Stimulated activated naive CD4-positive, alpha-beta T cell (primary cell): ENCODE results near the gene FBXW12.

Experiments
- DNase-seq, 6 experiments: peaks; one replicate each; lab custom pipeline; 2025; lab: John Stamatoyannopoulos, UW

FBXW12 gene

DNA sequence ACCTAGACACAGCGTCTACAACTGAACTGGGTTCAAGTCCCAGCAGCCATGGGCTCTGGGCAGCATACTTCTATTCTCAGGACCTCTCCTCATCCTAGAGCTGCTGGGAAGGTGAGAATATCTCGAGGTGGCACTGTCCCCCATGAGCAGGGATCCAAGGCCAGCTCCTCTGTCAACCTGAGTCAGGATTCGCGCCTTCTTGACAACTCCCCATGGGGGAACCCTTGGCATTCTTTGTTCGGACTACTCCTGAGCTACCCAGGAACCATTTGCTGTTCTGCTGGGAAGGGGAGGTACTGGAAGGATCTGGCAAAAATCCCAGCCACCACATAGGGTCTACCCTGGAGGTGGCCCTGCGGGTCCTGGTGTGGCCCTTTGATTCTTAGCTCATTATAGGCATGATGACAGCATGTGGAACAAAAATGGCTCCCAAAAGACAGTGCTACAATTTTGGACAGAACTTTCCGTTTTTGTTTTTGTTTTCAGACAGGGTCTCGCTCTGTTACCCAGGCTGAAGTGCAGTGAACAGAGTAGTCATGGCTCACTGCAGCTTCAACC is 35.6 kb downstream of the FBXW12 start:
- DNase-seq, result no peak

DNA sequence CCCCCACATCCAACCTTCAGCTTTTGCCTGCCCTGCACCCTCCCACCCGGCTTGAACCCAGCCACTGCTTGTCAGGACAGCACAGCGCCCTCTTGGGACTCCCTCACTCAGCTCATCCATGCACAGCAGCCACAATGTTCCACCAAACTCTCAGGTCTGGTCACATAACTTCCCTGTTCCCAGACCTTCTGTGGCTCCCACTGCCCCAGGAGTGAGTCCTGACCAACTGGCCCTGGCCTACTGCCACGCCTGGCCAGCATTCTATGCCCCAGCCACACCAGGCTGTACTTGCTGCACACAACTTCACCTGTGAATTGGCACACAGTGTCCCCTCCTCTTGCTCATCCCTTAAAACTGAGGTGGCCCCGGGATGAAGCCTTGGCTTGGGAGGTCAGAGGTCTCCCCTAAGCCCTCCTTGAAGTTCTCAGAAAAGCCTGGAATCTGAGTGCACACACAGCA is 36.8 kb downstream of the FBXW12 start:
- no peak for DNase-seq

DNA sequence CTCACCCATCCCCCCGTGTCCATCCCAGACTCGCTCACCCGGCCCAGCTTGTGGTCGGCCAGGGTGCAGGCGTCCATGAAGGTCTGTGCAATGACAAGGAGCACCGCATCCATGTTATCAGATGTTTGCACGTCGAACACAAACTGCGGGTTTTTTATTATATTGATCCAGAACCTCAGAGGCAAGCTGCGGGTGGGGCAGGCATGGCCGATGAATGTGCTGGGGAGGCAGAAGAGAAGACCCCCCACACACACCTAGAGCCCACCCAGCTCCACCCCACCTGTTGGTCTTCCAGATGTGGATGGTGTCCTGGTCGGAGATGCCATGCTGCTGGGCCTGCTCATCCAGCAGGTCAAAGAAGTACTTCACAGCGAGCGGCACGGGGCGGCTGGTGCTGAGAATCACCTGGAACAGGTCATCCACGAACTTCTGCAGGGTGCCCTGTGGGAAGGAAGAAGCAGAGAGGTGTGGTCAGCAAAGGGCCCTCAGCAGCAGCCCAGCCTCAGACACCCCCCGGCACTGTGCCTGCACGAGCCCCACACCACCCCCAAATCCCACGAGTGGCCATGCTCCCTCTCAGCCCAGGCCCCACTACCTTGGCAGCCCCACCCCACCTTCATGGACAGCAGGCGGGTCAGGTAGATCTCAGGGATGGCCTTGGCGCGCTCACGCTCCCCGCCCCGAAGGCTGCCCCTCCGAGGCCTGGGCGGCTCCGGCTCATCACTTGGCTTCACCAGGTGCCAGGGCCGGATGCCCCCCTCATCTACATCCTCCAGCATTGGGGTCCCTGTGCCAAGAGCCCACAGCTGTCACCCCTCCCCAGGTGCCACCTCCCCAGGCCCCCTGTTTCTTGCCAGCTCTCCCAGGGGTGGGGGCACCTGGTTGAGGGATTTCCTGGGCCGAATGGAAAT is 37.5 kb downstream of the FBXW12 start:
- DNase-seq, result no peak

DNA sequence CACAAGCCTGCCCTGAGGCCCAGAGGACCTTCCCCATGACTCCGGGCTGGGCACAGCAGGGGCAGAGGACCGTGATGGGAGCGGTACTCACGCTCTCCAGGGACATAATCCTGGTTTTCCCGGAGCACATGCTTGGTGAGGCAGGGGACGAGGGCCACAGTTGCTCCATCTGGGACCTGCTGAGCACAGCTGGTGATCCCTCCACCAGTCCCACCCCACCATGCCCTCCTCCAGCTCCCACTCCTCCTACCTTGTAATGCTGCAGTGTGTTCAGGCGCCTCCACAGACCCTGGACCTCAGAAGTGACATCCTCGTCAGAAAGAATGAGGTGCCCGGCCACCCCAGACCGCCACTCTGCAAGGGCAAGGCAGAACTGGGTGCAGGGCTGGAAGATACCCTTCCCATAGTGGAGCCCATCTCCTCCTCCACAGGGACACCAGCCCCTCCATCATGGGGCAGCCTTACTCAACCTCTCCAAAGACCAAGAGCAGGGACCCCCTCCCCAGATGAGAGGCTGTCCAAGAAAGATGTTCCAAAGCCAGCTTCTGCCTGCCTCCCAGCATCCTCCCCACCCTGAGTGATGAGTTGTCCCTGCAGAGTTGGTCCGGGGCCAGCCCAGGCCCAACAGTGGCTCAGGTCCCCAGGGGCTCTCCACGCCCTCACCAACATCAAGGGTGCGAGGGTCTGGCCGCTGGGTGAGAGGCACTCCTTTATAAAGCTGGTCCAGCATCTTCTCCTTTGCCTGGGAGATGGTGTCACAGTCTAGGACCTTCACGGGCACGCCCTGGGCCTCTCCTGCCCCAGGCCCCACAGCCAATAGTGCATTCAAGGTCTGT is 38.4 kb downstream of the FBXW12 start:
- DNase-seq, result no peak

DNA sequence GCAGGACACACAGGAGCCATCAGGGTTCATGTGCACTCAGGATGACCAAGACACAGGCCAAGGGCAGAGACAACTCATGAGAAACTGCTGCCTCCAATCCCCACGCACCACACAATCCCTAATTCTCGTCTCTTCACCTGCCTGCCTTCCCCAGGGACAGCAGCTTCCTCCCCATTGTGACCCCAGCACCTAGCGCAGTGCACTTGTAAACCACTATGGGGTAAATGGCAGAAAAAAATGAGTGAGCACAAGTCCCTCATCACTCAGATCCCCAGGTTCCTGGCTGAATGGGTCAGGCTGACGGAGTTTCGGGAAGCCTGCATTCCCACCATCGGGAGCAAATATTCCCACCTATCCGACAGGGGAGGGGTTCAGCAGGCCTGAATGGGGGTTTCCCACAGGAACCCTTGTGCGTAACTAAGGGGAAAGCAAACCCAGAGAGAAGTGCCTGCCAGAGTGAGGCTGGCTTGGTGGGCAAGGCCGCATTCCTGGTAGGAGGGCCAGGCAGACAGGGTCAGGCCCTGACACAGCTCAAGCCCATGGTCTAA is 39.1 kb downstream of the FBXW12 start:
- DNase-seq, result no peak

DNA sequence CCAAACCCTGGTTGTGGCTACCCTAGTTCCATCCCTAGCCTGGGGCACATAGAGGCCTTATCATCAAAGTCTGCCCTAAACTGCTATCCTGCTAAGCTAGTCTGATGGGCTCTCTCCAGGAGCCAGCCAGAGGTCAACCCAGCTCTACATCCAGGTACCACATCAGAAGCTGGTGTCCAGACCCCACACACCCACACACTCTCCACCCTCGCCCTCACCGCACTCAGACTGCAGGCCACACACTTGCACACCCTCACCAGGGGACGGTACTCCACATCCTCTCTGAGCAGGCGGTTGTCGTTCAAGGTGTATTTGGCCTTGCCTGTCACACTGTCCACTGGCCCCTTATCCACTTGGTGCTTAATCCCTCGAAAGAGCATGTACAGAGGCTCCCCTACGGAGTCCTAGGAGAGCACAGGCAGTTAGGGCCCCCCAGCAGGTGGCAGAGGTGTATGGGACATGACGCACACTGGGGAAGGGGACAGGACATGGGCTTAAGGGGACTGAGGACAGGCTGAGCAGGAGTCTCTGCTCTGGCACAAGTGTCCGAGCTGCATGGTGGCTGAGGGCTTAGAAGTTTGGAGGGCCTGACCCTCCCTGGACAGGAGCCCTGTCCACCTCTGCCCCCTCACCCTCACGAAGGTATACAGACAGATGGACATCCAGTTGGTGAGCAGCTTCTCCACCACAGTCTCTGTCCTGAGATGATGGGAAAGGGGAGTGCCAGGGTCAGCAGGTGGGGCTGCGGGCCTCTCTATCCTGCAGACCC is 39.8 kb downstream of the FBXW12 start:
- no peak for DNase-seq

DNA sequence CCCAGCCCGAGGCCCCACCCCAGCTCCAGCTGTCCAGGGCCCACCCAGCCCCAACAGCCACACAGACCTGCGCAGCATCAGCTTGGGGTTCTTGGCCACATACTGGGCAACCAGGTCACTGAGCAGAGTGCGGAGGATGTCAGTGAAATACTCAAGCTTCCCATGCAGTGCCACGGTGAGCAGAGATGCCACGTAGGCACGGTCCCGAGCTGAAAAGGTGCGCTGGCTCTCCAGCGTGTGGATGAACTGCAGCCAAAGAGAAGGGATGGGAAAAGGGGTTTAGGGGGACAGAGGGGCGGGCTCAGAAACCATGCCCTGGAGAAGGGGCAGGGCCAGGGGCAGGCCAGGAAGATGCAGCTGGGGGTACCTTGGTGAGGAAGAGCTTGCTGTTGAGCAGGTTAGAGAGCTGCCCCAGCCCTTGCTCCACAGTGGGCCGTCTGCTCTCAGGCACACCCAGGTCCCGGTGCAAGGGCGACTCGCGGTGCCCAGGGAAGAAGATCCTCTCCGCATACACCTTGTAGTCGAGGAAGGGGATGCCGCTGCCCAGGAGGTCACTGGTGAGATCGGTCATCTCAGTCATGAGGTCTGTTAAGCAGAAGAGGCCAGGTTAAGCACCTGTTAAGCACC is 40.5 kb downstream of the FBXW12 start:
- DNase-seq, result no peak

DNA sequence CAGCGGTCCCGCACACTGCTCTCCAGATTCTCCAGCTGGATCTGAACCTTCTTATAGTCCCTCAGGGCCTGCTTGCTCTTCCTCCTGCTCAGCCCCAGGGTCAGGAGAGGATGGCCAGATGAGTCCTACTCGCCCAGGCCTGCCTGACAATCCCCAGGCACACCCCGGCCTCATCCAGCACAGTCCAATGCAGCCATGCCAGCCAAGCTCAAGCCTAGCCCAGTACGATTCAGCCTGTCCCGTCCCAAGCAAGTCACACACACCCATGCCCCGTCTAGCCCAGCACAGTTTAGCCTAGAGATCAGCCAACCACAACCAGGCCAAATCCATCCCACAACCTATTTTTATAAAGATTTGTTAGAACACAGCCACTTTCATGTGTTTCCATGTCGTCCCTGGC is 41.1 kb downstream of the FBXW12 start:
- DNase-seq, result no peak

DNA sequence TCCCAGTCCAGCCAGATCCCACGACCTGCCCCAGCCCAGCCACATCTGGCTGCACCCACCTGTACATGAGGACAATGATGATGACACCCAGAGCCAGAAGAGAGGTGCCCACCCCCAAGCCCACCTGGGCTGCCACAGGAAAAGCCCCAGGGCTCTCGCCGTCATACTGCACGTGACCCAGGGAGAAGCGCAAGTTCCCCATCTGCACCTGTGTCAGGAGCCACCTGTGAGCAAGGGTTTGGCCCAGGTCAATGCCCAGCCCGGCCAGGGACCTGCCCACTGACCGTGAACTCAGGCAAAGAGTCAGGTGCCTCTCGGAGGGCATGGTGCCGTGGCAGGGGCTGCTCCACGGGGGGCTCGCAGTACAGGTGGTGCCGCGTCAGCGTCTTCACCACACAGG is 41.6 kb downstream of the FBXW12 start:
- DNase-seq, result no peak

DNA sequence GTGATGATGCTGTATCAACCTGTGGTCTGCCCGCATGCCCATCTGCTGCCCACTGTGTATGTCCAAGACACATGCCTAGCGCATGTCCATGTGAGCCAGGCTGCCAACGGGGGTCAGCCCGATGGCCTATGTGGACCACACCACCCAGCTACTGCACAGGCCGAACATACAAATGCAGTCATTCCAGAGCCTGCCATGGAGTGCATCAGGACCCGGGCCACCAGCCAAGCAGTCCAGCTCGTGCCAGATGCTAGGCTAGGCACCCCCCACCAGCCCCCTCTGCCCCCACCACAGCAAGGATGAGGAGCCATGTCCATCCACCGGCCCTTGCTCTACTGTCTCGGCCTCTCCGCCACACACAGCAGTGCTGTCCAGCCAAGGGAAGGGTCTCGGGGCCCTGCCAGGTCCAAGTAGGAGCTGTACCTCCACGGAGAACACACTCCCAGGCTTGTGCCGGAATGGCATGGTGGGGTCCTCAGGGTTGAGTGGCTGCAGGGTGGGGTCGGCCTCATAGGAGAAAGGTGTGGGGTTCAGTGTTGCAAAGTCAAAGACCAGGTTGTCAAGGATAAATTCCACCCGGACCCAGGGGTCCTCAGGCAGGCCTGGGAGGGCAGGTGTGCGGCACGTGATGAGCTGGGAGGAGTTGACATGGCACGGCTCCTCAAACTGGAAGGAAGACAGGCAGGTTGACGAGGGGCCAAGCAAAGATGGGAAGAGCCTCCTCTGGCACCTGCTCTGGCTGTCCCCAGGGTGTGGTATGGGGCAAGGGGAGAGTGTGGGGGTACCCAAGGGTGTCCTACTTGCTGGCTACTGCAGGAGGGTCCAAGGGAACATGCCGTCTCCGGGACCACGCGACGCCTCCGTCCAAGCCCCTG is 42.6 kb downstream of the FBXW12 start:
- no peak for DNase-seq

DNA sequence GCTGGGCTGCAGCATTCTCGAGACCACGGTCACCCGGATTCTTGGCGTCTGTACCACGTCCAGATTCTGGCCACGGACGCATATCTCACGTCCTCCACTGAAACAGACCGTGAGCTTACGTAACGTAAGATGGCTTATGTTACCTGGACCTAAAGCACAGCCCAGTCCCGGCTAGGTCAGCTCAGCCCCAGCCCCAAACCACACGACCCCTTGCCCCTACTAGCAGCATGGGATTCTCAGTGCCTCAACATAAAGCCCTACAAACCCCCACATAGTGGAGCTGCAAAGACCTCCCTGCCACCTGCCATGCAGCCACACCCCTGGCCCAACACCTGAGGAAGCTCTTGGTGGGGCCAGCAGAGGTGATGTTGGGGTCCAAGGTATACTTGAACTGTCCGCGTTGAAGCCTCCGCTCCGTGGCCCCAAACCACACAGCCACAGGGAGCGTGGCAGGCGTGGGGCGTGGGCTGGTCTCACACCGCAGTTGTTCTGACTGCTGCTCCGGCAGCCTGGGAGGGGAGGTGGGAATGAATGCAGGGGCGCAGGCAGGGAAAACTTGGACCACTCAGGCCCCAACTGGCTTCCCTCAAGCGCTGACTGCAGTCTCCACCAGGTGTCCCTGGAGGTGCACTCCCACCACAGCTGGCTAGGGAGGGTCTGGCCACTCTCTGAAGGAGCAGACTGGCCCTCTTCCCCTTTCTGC is 43.4 kb downstream of the FBXW12 start:
- DNase-seq, result no peak

DNA sequence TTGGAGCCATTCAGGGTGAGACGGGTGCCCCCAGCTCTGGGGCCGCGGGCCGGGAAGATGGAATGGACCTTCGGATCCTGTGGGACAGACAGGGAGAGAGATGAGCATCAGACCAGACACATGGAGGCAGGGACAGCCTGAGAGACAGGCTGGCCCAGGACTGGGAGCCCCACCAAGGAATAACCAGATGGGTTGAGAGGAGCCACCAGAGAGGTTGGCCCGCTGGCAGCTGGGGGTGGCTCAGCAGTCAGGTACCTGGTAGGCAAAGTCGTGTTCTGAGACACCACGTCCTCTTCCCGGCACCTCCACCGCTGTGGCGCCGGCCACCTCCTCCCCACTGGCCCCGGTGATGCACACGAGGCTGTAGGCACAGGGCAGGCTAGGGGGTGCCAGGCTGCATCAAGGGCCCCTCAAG is 44.1 kb downstream of the FBXW12 start:
- DNase-seq, result no peak

DNA sequence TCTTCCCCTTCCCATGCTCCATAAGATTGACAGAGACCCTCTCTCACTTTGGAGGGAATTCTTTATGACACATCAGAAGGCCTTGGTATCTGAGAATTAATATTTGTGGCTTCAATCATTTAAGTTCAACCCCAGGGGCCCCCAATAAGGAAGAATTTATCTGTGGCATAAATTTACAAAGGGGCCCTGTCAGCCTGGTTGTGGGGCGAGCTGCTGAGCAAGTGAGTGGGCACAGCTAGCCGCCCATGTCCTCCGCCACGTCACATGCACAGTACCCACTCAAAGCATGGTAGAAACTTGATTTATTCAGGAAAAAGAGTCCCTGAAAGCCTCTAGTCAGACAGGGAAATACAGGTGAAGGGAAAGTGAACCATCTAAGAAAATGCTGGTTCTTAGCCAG is 44.5 kb downstream of the FBXW12 start:
- no peak for DNase-seq

DNA sequence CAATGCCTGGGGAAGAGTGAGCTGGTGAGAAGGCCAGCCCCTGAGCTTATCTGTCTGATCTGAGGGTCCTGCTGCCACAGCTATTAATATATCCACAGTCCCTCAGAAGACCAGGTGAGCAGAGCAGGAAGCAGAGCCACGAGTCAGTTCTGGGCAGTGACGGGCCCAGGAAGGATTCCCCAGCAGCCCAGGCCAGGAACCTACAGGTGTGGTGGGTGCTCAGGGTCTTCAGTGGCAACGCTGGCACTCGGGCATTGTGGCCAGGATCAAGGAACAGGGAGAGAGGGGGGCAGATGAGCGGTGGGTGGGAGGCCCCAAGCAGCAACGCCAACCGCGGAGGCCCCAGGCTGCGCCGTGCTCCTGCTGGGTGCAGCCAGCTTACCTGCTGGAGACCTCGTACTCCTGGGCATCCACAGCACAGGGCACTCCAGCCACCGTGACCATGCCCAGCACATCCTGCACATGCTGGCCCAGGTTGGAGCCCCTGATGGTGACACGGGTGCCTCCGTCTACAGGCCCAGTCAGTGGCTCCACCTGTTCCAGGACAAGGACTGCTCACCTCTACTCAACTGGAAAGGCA is 45.6 kb downstream of the FBXW12 start:
- no peak for DNase-seq

DNA sequence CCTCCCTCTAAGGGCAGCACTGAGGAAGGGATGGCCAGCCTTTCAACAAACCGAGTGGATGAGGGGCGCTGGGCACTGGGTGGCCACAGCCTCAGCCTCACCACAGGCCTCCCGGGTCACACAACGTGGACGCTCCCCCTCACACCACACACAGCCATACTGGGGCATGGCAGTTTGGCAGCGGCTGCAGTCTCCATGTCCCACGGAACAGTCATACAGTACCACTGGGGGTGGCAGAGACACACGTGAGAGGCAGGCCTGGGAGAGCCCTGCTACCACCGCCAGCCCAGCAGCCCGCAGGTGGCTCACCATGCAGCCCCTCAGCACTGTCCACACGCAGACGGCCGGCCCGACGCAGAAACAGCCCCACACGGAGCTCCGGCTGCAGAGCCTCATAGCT is 46.1 kb downstream of the FBXW12 start:
- no peak for DNase-seq

DNA sequence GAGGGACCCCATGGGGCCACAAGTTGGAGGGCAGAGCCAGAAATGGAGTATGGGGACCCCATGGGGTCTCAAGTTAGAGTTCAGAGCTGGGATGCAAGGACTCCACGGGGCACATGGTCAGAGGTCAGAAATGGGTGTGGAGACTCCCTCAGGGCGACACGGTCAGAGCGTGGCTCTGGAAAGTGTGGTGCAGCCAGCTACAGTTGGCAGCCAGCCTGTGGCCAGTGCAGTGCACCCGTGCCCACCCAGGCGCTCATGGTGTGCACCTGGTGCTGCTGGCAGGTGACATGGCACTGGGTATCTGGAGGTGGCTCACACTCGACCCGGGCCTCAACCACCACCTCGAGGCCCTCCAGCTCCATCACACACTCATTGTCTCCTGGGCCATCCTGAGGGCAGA is 46.6 kb downstream of the FBXW12 start:
- no peak for DNase-seq

DNA sequence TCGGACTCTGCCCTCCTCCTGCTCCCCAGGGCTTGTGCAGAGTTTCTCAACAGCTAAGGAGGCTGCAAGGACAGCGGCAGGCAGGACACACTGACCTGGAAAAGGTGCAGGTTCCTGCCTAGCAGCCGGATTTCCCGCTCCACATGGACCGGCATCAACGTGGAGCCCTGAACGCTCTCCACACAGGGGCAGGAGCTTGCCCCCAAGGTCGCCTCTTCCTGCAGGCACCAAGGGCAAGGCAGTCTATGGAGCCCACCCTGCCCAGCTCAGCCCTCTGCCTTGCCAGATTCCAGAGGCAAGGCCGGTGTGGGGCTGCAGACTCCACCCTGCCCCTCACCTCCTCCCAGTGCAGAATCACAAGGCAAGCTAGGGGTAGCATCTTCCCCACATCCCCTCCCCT is 47.1 kb downstream of the FBXW12 start:
- DNase-seq, result no peak

DNA sequence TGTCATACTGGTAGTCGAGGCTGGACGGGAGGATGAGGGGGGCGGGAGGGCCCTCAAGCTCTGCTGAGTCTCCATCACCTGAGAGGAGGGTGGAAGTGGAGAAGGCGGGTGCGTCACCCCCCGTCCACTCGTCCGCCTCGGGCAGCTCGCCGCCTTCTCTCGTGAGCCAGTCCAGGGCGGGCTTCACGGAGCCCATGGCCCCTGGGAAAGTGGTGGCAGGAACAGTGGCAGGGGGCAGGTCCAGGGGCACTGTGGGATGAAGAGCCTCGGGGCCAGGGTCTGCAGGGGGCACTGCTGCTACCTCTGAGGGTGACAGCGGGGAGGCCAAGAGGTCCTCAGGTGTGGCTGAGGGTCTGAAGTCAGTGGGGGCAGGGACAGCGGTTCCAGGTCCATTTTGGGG is 47.6 kb downstream of the FBXW12 start:
- no peak for DNase-seq

DNA sequence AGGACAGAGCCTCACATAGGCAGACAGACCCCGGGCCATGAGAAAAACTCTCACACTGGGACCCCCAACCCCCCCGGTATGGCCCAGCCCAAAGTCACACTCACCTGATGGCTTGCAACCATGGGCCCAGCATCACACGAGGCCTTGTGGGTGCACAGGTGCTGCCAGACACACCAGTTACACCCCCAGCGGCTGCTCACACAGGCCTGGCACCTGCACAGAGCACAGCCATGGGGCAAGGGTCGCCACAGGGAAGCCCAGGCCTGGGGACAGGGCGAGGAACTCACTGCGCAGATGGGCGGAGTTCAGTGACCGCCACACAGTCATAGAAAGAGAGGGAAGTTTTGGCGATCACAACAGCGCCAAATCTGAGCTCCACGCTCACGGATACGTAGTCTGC is 48.5 kb downstream of the FBXW12 start:
- no peak for DNase-seq
